Measurements from ENCODE around the gene CYRIA. TPM values are rescaled to one million over a fixed set of nuclear protein-coding genes. Genes with fewer than 3 reads are reported as not detected.

CYRIA gene
- total RNA-seq (2014; rRNA removed; shearing (Covaris generic)): not detected in 2 replicates

GRCh38 chr2:16665748-16666448 is at the start of gene CYRIA:
CYRIA (minus strand) TSS chr2:16665834; CDS start chr2:16588119, 77,715 bp downstream.
- peak; percentile 43 for DNase-seq (ENCODE audit: low spot score)
- in situ Hi-C loops (cut with HindIII; ENCODE audit: low sequenced_read_pairs): no loop called here

DNA sequence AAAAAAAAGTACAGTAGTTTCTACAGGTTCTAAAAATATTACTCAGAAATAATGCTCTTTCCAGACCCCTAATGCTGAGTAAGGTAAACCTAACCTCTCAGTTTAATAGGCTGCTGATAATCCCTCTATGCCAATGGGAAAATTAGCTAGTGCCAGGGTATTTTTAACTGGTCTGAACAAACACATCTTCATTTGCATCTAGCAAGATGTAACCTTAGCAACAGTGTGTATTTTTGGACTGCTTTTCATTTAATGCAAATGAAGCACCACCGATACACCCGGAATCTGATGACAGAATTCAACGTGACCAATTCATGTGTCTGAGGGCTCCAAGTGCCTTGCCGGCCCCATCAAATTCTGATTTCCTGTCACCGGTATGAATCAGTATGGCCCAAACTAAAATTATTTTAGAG is 47.4 kb upstream of the CYRIA start:
- peak; percentile 55 for DNase-seq (ENCODE audit: low spot score)
- in situ Hi-C loops (cut with HindIII; ENCODE audit: low sequenced_read_pairs): no loop called here

DNA sequence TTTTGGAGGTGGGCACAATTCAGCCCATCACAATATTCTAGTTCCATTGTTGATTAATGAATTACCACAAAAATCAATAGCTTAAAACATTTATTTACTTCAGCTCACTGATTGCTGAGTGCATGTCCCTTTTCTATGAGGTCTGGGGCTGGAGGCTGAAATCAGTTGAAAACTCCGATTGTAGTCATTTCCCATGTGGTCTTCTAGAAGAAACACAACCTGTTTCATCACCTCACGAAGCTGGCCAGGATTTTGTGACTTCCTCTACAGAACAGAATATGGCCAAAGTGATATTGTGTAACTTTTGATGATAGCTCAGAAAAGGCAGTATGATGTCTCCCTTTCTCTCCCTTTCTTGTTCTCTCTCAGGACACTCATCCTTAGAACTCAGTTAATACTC is 44.1 kb upstream of the CYRIA start:
- in situ Hi-C loops (cut with HindIII; ENCODE audit: low sequenced_read_pairs): no loop called here

GRCh38 chr2:16708173-16708572 is 42.5 kb upstream of the CYRIA start:
- DNase-seq (ENCODE audit: low spot score): no peak
- in situ Hi-C loops (cut with HindIII; ENCODE audit: low sequenced_read_pairs): no loop called here

More for the DNA sequence above, 44.1 kb upstream of the CYRIA start:
- no peak for DNase-seq (ENCODE audit: low spot score)

- in situ Hi-C loops (cut with HindIII; ENCODE audit: low sequenced_read_pairs): no loop called here
Observed at GRCh38 chr2:16707014-16707623, 41.5 kb upstream of the CYRIA start.

DNA sequence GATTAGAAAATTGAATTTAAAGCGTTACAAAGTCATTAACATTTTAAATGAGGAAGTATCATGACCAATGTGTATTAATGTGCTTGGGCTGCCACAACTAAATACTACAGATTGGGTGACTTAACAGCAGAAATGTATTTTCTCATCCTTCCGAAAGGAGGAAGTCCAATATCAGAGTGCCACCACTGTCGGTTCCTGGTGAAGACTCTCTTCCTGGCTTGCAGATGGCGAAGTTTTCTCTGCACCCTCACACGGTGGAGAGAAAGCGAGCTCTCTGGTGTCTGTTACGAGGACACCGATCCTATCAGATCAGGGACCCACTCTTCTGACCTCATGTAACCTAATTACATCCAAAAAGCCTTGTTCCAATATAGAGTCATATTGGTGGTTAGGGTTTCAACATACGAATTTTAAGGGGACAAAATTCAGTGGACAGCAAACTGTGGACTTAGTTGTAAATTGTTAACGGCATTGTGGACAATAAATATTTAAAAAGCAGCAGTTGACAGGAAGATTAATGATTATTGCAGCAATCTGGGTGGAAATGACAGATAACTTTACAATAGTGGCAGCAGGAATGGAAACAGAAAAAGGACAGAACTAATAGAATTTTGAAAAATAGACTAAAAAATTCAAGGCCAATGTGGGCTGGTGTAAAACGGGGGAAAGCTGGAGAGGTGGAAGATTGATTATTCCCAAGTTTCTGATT is 35.1 kb upstream of the CYRIA start:
- DNase-seq (ENCODE audit: low spot score): no peak
- in situ Hi-C loops (cut with HindIII; ENCODE audit: low sequenced_read_pairs): no loop called here

More at GRCh38 chr2:16707014-16707623, 41.5 kb upstream of the CYRIA start:
- DNase-seq (ENCODE audit: low spot score): no peak

DNA sequence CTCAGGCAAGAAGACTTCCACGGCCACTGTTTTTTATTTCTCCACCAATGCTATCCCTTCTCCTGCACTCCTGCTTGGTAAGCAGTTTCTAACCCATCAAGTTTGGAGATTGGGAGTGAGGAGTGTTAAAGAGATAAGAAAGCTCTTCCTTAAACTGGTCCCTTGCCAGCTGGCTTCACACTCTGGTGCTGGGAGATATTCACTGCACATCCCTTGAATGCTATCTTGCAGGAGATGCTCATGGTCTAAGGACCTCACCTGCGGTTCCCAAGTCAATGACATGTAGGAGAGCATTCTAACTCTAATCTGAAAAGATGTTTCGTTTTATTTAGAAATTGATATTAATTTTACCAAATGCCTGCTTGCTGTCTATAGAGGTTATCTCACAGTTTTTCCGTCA is 28.2 kb upstream of the CYRIA start:
- no peak for DNase-seq (ENCODE audit: low spot score)
- in situ Hi-C loops (cut with HindIII; ENCODE audit: low sequenced_read_pairs): no loop called here

DNA sequence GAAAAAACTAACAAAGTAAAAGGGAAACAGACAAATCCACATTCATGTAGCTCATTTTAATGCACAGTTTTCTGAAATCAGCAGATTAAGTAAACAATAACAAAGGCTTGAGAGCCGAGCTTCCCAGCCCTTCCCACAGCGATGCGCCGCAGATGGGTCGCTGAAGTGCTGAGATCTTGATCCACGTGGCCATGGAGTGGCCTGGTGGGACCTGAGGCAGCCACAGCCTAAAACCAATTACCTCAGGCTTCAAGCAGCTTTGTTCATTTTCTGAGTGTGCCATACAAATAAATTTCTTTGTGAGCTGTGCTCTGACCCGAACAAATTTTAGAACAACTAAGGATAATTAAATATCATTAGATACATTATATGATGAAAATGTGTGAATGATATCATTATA is 25.6 kb upstream of the CYRIA start:
- in situ Hi-C loops (cut with HindIII; ENCODE audit: low sequenced_read_pairs): no loop called here
- no peak for DNase-seq (ENCODE audit: low spot score)

DNA sequence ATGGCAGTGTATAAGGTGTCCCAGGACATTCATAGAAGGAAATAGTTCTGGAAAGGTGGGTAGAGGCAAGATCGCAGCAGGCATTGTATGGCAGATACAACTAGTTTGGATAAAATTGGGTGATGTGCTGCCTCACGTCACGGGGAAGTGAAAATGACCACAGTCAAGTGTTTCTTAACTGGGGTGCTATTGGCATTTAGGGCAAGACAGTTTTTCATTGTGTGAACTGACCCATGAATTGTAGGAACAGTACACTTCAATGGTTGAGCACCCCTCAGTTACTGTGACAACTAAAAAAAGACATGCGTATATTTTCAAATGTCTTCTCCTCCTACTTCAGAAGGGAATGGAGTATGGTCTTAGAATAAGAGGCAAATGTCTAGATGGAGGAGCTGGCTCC is 22.3 kb upstream of the CYRIA start:
- DNase-seq (ENCODE audit: low spot score): no peak
- in situ Hi-C loops (cut with HindIII; ENCODE audit: low sequenced_read_pairs): no loop called here

GRCh38 chr2:16687222-16687621 is 21.6 kb upstream of the CYRIA start:
- no peak for DNase-seq (ENCODE audit: low spot score)
- in situ Hi-C loops (cut with HindIII; ENCODE audit: low sequenced_read_pairs): no loop called here

GRCh38 chr2:16686641-16687040 is 21.0 kb upstream of the CYRIA start:
- in situ Hi-C loops (cut with HindIII; ENCODE audit: low sequenced_read_pairs): no loop called here
- no peak for DNase-seq (ENCODE audit: low spot score)

- in situ Hi-C loops (cut with HindIII; ENCODE audit: low sequenced_read_pairs): no loop called here
- no peak for DNase-seq (ENCODE audit: low spot score)
Observed at GRCh38 chr2:16685340-16685715, 19.7 kb upstream of the CYRIA start.

- in situ Hi-C loops (cut with HindIII; ENCODE audit: low sequenced_read_pairs): no loop called here
Observed at GRCh38 chr2:16684676-16685339, 19.2 kb upstream of the CYRIA start.

GRCh38 chr2:16683576-16683975 is 17.9 kb upstream of the CYRIA start:
- no peak for DNase-seq (ENCODE audit: low spot score)
- in situ Hi-C loops (cut with HindIII; ENCODE audit: low sequenced_read_pairs): no loop called here

More at GRCh38 chr2:16684676-16685339, 19.2 kb upstream of the CYRIA start:
- DNase-seq (ENCODE audit: low spot score): no peak

DNA sequence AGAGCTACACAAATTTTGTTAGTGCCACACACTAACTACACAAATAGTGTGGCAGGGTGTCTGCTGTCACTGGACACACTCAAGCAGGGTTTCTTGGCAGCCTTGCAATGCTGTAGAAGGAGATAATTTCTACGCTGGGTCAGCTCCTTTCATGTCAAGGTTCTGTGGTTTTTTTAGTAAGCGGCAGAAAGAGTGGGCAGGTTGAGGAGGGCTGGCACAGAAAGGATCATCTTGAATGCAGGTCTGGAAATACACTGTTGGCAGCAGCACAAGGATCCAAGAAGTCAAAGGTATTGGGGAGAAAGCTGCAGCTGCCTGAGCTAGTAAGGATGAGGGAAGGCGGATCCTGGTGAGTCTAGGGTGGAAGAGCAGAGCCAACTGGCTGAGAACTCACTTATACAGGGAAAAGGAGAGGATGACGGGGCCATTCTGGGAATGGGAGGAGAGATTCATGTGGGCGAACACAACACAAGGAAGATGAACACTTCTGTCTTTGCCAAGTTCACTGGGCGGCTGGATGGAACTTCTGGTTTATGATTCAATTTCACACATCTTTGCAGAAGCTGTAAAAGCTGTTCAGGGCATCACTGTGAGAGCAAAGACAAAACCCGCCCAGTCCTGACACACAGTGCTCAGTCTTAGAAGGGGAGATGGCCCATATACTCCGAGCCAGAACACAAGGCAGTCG is 16.9 kb upstream of the CYRIA start:
- in situ Hi-C loops (cut with HindIII; ENCODE audit: low sequenced_read_pairs): no loop called here
- no peak for DNase-seq (ENCODE audit: low spot score)

GRCh38 chr2:16680781-16681180 is 15.1 kb upstream of the CYRIA start:
- in situ Hi-C loops (cut with HindIII; ENCODE audit: low sequenced_read_pairs): no loop called here
- DNase-seq (ENCODE audit: low spot score): no peak

DNA sequence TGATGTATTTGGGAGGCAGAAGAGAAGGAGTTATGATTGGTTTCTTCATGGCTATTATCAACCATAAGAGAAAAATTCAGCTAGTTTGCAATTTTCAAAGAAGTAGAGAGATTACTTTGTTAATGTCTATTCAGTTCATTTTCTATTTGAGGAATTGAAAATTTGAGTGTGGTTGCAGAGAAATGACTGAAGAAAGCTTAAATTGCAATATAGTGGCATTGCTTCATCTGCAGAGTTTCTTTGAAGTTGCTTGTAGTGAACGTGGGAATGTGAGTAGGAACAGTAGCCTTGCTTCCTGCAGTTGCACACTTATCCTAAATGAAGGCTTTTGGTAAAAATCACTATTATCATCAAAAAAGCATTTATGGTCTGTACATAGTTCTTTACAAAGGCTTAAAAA is 14.7 kb upstream of the CYRIA start:
- in situ Hi-C loops (cut with HindIII; ENCODE audit: low sequenced_read_pairs): no loop called here
- no peak for DNase-seq (ENCODE audit: low spot score)

DNA sequence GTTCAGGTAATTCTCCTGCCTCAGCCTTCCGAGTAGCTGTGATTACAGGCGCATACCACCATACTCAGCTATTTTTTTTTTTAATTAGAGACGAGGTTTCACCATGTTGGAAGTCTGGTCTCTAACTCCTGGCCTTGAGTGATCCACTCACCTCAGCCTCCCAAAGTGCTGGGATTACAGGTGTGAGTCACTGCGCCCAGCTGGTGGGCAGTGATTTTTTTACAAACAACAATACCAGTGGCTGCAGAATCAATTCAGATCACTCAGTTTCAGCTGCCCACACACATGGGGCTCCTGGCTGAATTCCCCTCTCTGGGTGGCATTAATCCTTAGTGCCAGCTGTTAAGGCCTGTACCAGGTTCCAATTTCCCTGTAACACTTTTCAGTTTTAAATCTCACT is 13.3 kb upstream of the CYRIA start:
- in situ Hi-C loops (cut with HindIII; ENCODE audit: low sequenced_read_pairs): no loop called here
- DNase-seq (ENCODE audit: low spot score): no peak

DNA sequence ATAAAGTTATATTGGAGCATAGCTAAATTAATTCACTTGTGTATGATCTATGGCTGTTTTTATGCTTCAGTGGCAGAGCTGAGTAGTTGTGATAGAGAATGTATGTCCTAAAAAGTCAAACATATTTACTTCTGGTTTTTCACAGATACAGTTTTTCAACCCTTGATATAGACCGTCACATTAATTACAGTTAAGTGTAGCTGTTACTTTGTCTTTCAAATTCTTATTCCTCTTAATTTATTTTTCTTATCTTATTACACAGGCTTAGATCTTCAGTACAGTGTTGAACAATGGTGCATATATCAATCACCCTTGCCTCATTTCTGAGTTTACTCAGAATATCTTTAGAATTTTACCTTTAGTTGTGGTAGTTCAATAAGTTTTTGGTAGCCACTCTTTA is 12.2 kb upstream of the CYRIA start:
- DNase-seq (ENCODE audit: low spot score): no peak
- in situ Hi-C loops (cut with HindIII; ENCODE audit: low sequenced_read_pairs): no loop called here
